GM21529 (cell line): ENCODE measurements around the gene ZNF222.

Source experiments
- ATAC-seq: cut with Tn5 transposase; IDR thresholded peaks from one replicate; pipeline ENCODE4 v1.9.1; 2021; ENCODE audit not compliant: unreplicated experiment

Gene ZNF222

GRCh38 chr19:44051650-44052402, 26.6 kb downstream of the ZNF222 start, which contains the start of gene ZNF223:
TSS of gene ZNF223 (plus strand) at chr19:44052036. CDS start at chr19:44055177, 3,141 bp downstream.
- ATAC-seq = no peak

DNA sequence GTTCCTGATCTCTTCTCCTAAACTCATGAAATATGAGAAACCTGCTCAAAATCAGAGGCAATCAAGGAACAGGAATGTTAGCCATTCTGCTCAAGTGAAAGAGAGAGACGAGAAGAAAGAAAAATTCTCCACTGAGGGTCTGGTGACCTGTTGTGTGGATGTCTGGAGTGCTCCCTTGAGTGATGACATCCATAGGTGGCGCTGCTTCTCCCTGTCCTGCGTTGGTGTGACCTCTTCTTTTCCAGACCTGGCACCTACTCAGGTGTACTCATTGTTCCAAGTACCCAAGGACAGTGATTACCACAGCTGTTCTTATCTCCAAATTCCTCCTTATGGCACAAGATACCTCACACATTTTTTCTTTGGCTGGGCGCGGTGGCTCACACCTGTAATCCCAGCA, 30.7 kb downstream of the ZNF222 start:
- ATAC-seq = no peak

- no peak for ATAC-seq
Measured at GRCh38 chr19:44059229-44059628, 34.0 kb downstream of the ZNF222 start.

DNA sequence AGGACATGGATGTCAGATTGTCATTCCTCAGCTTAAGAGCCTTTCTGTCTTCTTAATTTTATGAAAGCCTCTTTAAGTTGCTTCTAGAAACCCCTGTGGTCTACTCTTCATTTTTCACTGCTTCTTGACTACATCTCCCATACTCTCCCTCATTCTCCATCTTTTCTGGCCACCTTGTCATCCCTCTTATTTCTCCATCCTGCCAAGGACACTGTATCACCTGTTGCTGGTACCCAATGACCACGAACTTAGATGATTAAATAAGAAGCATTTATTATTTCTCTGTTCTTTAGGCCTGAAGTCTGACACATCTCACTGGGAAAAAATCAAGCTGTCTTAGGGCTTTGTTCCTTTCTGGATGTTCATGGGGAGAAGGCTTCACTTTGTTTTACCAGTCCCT, 35.9 kb downstream of the ZNF222 start:
- ATAC-seq = no peak

- no peak for ATAC-seq
Measured at GRCh38 chr19:44066305-44066704, 41.1 kb downstream of the ZNF222 start.

DNA sequence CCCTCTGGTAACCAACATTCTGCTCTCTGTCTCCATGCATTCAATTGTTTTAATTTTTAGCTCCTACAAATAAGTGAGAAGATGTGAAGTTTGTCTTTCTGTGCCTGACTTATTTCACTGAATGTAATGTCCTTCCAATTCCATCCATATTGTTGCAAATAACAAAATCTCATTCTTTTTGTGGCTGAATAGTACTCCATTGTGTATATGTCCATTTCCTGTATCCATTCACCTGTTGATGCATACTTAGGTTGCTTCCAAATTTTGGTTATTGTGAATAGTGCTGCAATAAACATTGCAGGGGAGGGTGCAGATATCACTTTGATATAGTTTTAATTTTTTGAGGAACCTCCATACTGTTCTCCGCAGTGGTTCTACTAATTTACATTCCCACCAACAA, 44.2 kb downstream of the ZNF222 start:
- ATAC-seq = no peak

DNA sequence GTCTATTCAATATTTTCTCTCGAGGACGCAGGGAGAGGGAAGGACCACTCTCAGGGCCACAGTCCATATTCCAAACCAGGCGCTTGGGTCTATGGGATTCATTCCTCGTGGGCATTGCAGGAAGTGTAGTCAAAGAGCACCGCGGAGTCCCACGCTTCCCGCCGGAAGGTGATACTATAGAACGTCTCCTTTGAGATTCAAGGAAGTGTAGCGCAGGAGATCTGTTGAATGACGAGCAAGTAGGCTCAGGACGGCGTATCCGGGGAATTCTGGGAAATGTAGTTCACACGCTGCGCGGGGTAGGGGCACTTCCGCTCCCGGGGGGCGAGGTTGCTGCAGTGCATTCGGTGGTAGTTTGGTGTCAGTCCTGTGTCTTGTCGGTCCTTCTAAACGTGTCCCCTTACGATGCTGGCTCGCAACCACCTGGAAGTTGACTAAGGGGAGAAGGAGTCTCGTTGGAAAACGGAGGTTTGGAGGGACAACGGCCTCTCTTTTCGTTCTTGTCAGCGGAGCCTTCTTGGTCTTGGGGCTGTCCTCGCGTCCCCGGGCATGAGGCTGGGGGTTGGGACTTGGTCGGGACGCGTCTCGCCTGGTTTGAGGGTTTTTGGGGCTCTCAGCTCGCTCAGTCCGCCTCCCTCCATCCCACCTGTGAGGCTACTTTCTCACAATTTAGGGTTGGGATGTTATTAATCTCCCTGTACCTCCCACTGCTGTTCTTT, 46.8 kb downstream of the ZNF222 start, which contains the start of gene ZNF284:
ZNF284 (plus strand) TSS at position 336 of the 719 bp plus-strand sequence. CDS start 4,231 bp downstream, outside the sequence.
- ATAC-seq = peak; percentile 97

GRCh38 chr19:44072543-44073401, 47.6 kb downstream of the ZNF222 start:
- no peak for ATAC-seq

- ATAC-seq = no peak
Measured at GRCh38 chr19:44076325-44076724, 51.1 kb downstream of the ZNF222 start.
